Middle frontal gyrus (tissue), 1 donor: ENCODE results near the gene ADGRF5.

Experiments
- DNase-seq: peaks from one replicate; pipeline ENCODE4 v3.0.0-alpha.2; 2015; ENCODE audit warnings: low spot score; ENCODE audit errors: extremely low spot score

The ADGRF5 gene, protein sequence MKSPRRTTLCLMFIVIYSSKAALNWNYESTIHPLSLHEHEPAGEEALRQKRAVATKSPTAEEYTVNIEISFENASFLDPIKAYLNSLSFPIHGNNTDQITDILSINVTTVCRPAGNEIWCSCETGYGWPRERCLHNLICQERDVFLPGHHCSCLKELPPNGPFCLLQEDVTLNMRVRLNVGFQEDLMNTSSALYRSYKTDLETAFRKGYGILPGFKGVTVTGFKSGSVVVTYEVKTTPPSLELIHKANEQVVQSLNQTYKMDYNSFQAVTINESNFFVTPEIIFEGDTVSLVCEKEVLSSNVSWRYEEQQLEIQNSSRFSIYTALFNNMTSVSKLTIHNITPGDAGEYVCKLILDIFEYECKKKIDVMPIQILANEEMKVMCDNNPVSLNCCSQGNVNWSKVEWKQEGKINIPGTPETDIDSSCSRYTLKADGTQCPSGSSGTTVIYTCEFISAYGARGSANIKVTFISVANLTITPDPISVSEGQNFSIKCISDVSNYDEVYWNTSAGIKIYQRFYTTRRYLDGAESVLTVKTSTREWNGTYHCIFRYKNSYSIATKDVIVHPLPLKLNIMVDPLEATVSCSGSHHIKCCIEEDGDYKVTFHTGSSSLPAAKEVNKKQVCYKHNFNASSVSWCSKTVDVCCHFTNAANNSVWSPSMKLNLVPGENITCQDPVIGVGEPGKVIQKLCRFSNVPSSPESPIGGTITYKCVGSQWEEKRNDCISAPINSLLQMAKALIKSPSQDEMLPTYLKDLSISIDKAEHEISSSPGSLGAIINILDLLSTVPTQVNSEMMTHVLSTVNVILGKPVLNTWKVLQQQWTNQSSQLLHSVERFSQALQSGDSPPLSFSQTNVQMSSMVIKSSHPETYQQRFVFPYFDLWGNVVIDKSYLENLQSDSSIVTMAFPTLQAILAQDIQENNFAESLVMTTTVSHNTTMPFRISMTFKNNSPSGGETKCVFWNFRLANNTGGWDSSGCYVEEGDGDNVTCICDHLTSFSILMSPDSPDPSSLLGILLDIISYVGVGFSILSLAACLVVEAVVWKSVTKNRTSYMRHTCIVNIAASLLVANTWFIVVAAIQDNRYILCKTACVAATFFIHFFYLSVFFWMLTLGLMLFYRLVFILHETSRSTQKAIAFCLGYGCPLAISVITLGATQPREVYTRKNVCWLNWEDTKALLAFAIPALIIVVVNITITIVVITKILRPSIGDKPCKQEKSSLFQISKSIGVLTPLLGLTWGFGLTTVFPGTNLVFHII (N-terminal part only)

GRCh38 chr6:46921731-46922130 is at the start of gene ADGRF5:
TSS of gene ADGRF5 (minus strand) at chr6:46921938. CDS start at chr6:46906762, 15,176 bp downstream.
- no peak for DNase-seq

- DNase-seq, result no peak
Observed at GRCh38 chr6:46969206-46969605, 47.5 kb upstream of the ADGRF5 start.

DNA sequence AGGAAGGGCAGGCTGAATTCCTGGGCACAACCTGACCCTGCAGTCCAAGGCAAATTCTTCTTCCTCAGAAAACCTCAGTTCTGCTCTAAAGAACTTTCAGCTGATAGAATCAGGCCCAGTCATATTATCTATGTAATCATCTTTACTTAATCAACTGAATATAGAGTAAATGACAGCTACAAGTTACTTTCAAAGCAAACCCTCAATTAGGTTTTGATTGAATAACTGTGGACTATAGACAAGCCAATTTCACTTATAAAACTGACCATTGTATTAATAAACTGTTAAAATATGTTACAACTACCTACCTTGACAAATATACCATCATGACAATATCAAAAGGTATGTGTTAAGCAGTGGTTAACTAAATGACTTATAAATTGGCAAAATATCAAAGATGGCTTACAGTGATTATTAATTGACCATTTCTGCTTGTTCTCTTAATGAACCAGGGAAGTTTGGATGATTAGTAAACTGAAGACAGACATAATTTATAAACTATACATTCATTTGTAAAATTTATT is 46.1 kb upstream of the ADGRF5 start:
- no peak for DNase-seq

GRCh38 chr6:46964716-46965519 is 43.2 kb upstream of the ADGRF5 start:
- DNase-seq, result no peak

GRCh38 chr6:46963626-46964025 is 41.9 kb upstream of the ADGRF5 start:
- DNase-seq, result no peak

- no peak for DNase-seq
Observed at GRCh38 chr6:46963039-46963438, 41.3 kb upstream of the ADGRF5 start.

DNA sequence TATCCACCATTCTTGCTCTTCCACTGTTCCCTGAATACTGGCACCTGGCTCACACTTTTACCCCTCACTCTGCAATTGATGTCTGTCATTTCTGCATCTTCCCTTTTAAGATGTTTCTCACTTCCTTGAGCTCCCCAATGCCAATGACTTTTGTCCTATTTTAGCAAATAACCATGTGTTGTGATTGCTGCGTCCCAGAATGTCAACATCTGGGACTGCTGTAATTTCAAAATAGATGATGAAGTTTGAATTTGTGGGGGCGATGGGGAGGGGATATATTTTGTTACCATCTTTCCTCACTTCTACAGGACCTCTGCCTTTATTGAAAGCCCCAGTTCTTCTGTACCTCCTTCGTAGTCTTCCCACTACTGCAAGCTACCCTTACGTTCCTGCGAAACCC is 40.0 kb upstream of the ADGRF5 start:
- no peak for DNase-seq

DNA sequence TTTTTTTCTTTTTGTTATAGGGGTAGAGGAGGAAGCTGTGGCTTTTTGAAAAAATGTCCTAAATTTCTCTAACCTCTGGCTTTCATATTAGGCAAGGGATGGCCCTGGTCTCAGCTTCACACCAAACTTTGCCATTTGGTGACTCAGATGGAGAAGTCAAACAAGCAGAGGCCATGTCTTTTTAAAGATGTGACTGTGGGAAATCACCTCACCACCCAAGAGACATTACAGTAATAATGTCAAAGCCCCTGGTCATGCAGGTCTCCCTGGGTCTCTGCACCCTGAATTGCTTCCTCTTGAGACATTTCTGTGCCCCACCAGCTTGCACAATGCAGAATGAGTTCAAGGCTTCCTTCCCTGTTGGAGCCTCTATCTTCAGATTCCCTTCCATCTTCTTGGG is 39.5 kb upstream of the ADGRF5 start:
- no peak for DNase-seq

- DNase-seq, result no peak
Observed at GRCh38 chr6:46959419-46959818, 37.7 kb upstream of the ADGRF5 start.

DNA sequence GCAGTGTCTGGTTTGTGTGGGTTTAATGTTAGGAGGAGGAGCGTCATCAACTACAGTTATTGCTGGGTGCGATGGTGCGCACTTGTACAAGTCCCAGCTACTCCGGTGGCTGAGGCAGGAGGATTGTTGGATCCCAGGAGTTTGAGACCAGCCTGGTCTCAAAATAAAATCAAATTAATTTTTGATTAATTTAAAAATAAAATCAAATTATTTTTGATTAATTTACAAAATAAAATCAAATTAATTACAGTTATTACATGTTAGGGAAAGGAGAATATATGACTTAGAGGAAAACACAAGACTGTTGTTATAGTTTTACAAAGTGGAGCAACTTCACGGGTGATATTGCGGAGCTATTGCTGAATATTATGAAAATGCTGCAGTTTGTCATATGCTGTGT is 34.7 kb upstream of the ADGRF5 start:
- no peak for DNase-seq

DNA sequence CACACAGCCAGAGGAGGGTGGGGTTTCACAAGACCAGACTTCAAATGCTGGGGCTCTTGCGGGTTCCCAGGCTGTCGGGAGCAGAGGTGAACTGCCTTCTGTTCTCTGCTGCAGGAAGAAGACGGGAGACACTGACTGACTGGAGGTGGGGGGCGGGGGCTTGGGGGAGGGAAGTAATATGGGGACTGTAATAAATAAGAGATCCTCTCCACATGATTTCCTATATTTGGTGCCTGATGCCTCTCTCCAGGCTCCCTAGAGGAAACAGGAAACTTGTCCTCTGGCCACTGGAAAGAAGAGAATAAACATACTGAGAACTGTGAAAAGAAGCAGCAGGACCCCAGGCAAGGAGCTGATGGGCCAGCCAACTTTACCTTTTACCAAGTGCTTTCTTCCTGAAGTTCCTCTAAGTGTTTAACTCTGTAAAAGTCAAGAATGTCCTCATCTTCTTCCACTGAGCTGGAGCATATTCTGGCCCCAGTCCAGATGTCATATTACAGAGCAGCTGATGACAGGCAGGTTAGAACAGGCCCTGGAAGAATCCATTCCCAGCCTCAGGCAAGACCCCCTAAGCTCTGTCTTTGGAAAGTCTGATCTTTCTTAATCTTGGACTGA is 33.2 kb upstream of the ADGRF5 start:
- DNase-seq, result no peak

DNA sequence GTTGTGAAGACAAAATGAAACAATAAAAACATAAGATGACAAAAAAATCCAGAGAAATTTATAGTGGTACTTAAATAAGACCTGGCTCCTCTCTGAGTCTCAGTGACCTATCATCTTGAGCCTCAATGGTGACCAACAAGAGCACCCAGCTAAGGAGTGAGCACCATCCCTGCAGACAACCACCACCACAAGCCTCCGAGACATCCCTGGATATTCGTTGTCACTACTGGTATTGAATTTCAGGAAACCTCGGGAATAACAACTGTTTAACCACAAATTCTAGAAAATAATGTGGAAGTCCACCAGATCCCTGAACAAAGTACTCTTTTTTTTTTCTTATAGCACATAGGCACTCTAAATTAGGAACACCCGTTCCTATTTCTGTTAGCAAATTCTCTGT is 32.2 kb upstream of the ADGRF5 start:
- DNase-seq, result no peak

GRCh38 chr6:46949632-46950280 is 28.0 kb upstream of the ADGRF5 start:
- no peak for DNase-seq

DNA sequence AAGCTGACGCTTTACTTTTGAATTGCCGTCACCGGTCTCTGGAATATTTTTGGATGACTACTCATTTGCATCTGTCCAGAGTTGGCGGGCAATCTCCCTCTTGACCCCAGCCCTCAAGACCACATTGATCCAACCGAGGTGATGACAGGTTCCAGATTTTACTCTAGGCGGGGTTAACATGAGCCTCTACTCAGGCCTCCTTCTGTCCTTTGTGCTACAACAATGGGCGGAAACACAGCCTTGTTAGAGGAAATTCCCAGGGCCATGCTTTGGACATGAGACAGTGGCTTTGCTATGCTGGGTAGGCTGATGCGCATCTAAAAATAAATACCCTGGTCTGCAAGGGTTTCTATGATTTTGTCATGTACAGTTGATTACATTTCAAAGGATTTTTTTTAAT is 27.0 kb upstream of the ADGRF5 start:
- no peak for DNase-seq

DNA sequence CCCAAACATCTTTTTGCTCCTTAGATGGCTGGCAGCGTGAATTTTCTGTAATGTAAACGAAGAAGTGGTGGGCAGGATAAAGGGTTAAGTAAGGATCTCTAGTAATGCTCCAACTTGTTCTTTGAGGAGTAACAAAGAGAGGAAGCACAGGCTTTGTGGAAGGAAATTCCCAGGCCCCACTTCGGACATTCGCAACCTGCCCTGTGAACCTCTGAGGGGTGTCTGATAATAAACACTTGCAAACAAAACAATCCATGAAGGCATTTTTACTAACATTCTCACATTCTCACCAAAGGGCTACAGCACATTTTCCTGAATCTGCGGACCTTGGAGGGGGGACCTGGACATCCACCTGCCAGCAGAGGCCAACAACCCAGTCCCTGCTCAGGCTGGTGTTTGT is 25.8 kb upstream of the ADGRF5 start:
- DNase-seq, result no peak

- DNase-seq, result no peak
Observed at GRCh38 chr6:46940433-46941226, 18.9 kb upstream of the ADGRF5 start.

GRCh38 chr6:46937642-46938041 is 15.9 kb upstream of the ADGRF5 start:
- no peak for DNase-seq

GRCh38 chr6:46935687-46936086 is 13.9 kb upstream of the ADGRF5 start:
- no peak for DNase-seq

DNA sequence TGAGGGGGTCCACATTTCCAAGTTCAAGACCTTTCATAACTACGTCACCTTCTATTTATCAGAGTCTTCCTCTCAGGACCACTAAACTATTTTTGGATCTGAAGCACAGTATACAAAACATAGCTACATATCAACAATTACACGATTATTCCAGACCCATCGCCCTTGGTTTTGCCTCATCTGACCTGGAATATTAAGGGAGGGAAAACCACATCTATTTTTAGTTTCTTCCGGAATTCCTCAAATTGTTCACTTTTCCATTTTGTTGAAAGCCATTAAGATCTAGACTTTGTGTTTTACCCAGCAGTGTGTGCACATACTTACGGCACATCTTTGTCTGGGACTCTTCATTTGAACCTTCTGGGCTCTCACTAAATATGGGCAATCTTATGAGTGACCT is 12.0 kb upstream of the ADGRF5 start:
- DNase-seq, result no peak
